Smooth muscle cell of the coronary artery (primary cell): ENCODE measurements around the gene TAAR6. TPM values are rescaled to one million over a fixed set of nuclear protein-coding genes. Genes with fewer than 3 reads are reported as not detected.

Experiments
- total RNA-seq: library from RNA; depleted of rRNA; stranded (reverse); fragments of >200 nt; gene quantifications from 2 replicates; pipeline ENCODE4 v1.2.3, GENCODE V29; 2014; ENCODE audit warnings: low replicate concordance

Gene TAAR6, protein sequence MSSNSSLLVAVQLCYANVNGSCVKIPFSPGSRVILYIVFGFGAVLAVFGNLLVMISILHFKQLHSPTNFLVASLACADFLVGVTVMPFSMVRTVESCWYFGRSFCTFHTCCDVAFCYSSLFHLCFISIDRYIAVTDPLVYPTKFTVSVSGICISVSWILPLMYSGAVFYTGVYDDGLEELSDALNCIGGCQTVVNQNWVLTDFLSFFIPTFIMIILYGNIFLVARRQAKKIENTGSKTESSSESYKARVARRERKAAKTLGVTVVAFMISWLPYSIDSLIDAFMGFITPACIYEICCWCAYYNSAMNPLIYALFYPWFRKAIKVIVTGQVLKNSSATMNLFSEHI
- not detected in 2 replicates for total RNA-seq

DNA sequence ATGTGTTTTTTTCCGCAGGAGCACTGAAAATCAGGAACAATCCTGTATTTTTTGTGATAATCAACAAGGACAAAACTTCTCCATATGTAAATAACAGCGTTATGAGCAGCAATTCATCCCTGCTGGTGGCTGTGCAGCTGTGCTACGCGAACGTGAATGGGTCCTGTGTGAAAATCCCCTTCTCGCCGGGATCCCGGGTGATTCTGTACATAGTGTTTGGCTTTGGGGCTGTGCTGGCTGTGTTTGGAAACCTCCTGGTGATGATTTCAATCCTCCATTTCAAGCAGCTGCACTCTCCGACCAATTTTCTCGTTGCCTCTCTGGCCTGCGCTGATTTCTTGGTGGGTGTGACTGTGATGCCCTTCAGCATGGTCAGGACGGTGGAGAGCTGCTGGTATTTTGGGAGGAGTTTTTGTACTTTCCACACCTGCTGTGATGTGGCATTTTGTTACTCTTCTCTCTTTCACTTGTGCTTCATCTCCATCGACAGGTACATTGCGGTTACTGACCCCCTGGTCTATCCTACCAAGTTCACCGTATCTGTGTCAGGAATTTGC is at the start of gene TAAR6:
TAAR6 (plus strand) TSS at position 102 of the 557 bp plus-strand sequence; CDS start at position 102, 0 bp downstream.

DNA sequence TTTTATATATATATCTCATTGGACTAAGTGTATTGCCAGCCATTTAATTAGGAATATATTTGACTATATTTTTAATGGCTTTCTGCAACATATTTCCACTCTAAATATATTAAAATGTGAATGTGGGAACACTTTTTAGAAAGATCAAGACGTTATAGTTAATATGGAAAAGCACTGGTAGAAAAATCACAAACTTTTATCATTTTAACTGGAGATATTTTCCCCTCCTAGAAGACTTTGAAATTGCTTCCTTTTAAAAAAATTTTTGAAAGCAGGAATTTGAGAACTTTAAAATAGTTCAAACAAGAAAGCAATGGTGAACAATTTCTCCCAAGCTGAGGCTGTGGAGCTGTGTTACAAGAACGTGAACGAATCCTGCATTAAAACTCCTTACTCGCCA is 32.1 kb upstream of the TAAR6 start, which contains the start of gene TAAR9:
TAAR9 (plus strand) TSS at position 301 of the 400 bp plus-strand sequence; CDS start at position 314, 13 bp downstream.

DNA sequence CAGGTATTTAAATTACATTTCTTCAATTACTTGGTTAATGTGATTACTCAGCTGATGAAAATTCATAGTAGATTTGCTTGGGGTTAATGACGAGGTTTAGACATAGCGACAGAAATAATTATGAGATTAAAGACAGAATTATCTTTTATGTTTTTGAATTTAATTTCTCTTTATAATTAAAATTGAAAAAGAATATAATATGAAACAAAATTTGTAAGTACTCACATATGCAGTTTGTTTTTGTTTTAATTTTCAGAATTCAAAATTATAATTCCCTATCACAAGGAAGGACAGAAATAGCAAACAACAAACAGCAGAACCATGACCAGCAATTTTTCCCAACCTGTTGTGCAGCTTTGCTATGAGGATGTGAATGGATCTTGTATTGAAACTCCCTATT is 17.8 kb upstream of the TAAR6 start, which contains the start of gene TAAR8:
TAAR8 (plus strand) TSS at position 301 of the 400 bp plus-strand sequence; CDS start at position 322, 21 bp downstream.

DNA sequence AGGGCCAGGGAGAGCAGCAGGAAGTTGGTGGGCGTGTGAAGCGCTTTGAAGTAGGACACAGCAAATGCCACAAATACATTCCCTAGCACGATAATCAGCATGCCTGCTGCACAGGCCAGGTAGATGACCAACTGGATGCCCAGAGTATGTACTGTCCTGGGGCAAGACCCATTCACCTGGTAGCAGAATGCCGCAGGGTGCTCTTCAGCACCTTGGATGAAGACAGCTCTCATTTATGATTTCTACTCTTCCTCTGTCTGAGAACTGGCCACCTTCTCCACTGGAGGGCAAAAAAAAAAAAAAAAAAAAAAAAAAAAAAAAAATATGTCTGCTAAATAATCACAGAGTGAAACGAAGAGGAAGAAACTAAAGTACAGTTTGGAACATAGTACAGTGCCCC is 19.3 kb downstream of the TAAR6 start, which contains the start of gene TAAR5:
TAAR5 (minus strand) TSS at position 288 of the 400 bp plus-strand sequence; CDS start at position 233, 55 bp downstream.

Other genes starting within 250 kb of the TAAR6 start
- gene MOXD1, start 168.8 kb upstream of the TAAR6 start, total RNA-seq, result 1.4 and 81.2 TPM in 2 replicates
- 50.1 and 60.8 TPM in 2 replicates for gene STX7, start 57.2 kb upstream of the TAAR6 start, total RNA-seq
- not detected in 2 replicates for gene TAAR9, start 32.0 kb upstream of the TAAR6 start, total RNA-seq
- gene TAAR8, start 17.6 kb upstream of the TAAR6 start, total RNA-seq, result not detected in 2 replicates
- gene TAAR5, start 19.4 kb downstream of the TAAR6 start, total RNA-seq, result not detected in 2 replicates
- gene TAAR2, start 54.0 kb downstream of the TAAR6 start, total RNA-seq, result not detected in 2 replicates
- gene TAAR1, start 88.9 kb downstream of the TAAR6 start, total RNA-seq, result not detected in 2 replicates
- under 0.01 and 0.12 TPM in 2 replicates for gene VNN1, start 143.7 kb downstream of the TAAR6 start, total RNA-seq
- 1.3 TPM in 1 of 2 replicates, not detected in the other for gene VNN2, start 187.6 kb downstream of the TAAR6 start, total RNA-seq
- gene SLC18B1, start 228.3 kb downstream of the TAAR6 start, total RNA-seq, result 2.1 and 8.5 TPM in 2 replicates
- 2,410 and 3,629 TPM in 2 replicates for gene RPS12, start 244.2 kb downstream of the TAAR6 start, total RNA-seq